Measurements from ENCODE around the gene HOXB5.

GRCh38 chr17:48590607-48591161, 2.9 kb downstream of the HOXB5 start:
- TF ChIP-seq ASH2L (IDR thresholded peaks at IDR 0.05; ENCODE audit: borderline replicate concordance, low read depth): no peak
- TF ChIP-seq EZH2 (IDR thresholded peaks at IDR 0.05; ENCODE audit: borderline replicate concordance, control insufficient read depth, low read depth, low read length): no peak

Data from GM12878 (cell line).